Measurements from ENCODE around the gene ANO4. TPM values are rescaled to one million over a fixed set of nuclear protein-coding genes. Genes with fewer than 3 reads are reported as not detected.

Gene ANO4
- total and polyA plus RNA-seq, 9 donors = 1.8 to 13.1 (median 5.6) TPM

DNA sequence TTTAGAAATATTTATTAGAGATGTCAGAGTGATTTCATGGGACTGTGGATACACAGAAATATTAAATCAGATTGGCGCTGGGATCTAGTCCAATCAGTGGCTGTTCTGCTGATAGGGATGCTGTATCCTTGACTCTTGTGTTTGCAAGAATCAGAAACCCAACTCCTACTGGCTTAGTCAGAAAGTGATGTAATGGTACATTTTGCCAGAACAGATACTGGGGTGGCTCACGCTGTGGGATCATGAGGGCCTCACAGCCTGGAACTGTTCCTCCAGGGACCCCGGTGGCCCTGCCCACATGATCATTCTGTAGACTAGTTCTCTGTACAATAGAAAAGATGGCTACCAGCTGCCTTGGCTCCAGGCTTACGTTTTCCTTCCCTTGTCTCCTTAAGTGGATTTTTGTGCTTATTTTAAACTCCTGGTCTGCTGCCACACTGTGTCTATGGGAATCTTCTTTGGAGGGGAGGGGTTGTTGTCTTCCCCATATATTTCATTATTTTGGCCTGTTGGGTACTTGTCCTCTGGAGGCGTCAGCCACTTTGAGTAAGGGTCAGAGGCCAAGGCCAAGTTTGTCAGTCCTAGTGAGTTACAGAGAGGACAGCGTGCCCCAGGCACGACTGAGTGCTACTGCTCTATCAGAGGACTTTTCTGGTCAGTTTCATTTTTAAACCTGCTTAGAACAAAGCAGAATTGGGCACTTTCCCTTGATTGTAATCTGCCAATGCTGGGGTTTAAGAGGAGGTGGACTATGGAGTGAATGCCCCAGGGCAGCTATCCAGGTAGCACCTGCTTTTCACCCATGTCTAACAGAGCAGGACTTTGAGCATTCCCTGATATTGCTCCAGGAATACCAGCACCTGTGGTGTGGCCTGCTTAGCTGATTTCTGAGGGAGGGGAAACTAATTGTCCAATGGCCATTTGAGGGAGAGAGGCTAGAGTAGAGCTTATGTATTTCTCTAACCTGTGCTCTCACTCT lies 251.2 kb downstream of the ANO4 start:
- intact Hi-C loops (cut with DNase I) = no loop called here
- Histone ChIP-seq H3K4me1 (ENCODE audit: insufficient read depth) (peaks cover 15% of the 10 kb centered on the region), H3K36me3 (no peaks in the 10 kb centered on the region), H3K9me3 (no peaks in the 10 kb centered on the region), H3K27ac (peak overlapping the region; percentile 47 to 58), H3K4me3 (no peak overlapping the region), H3K27me3 (no peaks in the 10 kb centered on the region)
- DNase-seq = peak; percentile 46 to 69 (median 65)
- TF ChIP-seq, protein P1, sequence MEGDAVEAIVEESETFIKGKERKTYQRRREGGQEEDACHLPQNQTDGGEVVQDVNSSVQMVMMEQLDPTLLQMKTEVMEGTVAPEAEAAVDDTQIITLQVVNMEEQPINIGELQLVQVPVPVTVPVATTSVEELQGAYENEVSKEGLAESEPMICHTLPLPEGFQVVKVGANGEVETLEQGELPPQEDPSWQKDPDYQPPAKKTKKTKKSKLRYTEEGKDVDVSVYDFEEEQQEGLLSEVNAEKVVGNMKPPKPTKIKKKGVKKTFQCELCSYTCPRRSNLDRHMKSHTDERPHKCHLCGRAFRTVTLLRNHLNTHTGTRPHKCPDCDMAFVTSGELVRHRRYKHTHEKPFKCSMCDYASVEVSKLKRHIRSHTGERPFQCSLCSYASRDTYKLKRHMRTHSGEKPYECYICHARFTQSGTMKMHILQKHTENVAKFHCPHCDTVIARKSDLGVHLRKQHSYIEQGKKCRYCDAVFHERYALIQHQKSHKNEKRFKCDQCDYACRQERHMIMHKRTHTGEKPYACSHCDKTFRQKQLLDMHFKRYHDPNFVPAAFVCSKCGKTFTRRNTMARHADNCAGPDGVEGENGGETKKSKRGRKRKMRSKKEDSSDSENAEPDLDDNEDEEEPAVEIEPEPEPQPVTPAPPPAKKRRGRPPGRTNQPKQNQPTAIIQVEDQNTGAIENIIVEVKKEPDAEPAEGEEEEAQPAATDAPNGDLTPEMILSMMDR (IDR thresholded peaks at IDR 0.05) = no peak
- TF ChIP-seq POLR2A (IDR thresholded peaks at IDR 0.05) (no peak), EP300 (IDR thresholded peaks at IDR 0.05) (no peak)
- 19 to 21% (median 19%) methylated on average over 7 of the region's 7 CpGs for WGBS, 3 donors

DNA sequence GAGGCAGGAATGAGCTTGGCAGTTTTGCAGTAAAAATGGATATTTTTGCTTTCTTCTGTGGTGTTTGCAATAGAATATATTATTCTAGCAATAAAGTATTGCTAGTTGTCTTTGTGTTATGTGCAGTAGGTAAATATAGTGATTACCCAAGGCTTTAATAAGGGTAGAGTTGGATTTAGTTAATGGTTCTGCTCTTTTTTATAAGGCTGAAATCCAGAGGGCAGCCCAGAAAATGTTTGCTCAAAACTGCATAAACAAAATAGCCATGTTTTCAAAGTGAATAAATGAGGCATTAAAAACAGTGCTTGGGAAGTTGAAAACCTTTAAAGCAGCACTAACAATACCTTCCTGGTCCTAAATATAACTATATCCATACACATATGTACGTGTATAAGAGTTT lies 253.1 kb downstream of the ANO4 start:
- no peaks in the 10 kb centered on the region for H3K9me3 ChIP-seq
- intact Hi-C loops (cut with DNase I) = no loop called here

DNA sequence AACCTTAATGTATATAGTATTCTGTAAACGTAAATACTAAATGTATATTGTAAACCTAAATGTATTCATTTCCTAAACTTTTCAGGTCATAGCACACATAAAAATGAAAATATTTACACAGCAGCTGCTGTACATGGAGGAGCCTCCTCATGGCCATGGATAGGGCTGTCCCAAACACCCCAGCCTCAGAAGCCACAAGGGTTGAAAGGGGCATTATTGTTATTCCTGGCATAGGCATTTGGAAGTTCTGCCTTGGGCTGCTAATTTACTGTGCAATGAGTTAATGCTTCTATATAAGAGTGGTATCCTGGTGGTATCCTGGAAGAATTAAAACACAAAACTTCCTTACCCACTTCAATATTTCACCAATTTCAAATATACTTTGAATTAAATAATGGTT lies 256.1 kb downstream of the ANO4 start:
- intact Hi-C loops (cut with DNase I) = no loop called here
- Histone ChIP-seq H3K9me3 (no peaks in the 10 kb centered on the region), H3K27ac (no peak overlapping the region), H3K4me1 (ENCODE audit: insufficient read depth) (peaks cover 12% of the 10 kb centered on the region), H3K27me3 (no peaks in the 10 kb centered on the region), H3K36me3 (no peaks in the 10 kb centered on the region), H3K4me3 (no peak overlapping the region)
- 0 to 3% (median 0%) methylated on average over 1 of the region's 1 CpG for WGBS, 3 donors
- TF ChIP-seq, protein P1 (IDR thresholded peaks at IDR 0.05) = no peak
- no peak for TF ChIP-seq POLR2A (IDR thresholded peaks at IDR 0.05)
- TF ChIP-seq EP300 (IDR thresholded peaks at IDR 0.05) = no peak
- no peak for DNase-seq

More for the DNA sequence above, 253.1 kb downstream of the ANO4 start:
- WGBS, 3 donors = 51 to 75% (median 73%) methylated on average over 1 of the region's 1 CpG
- peaks cover 19% of the 10 kb centered on the region for H3K4me1 ChIP-seq (ENCODE audit: insufficient read depth)
- no peak overlapping the region for H3K4me3 ChIP-seq
- no peaks in the 10 kb centered on the region for H3K27me3 ChIP-seq
- DNase-seq = no peak
- no peak for TF ChIP-seq POLR2A (IDR thresholded peaks at IDR 0.05)
- TF ChIP-seq, protein P1 (IDR thresholded peaks at IDR 0.05) = no peak
- no peak for TF ChIP-seq EP300 (IDR thresholded peaks at IDR 0.05)
- H3K36me3 ChIP-seq = no peaks in the 10 kb centered on the region
- no peak overlapping the region for H3K27ac ChIP-seq

DNA sequence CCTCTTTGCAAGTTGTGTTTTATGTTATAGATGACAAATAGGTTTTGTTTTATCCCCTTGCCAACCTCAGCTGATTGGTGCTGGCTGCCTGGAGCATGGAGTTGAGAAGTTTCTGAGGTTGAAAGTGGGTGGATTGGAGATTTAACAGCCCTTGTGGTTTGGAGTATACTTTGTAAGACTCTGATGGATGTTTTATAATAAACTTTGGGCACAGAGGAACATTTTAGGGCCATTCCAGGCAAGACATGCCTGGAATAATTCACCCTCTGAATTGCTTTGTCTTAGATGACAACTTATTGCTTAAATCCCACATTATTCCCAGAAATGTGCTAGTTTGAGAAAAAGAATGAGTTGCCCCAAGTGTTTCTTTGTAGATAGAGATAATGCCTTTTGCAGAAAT lies 256.6 kb downstream of the ANO4 start:
- peaks cover 10% of the 10 kb centered on the region for H3K4me1 ChIP-seq (ENCODE audit: insufficient read depth)

More for the DNA sequence above, 256.6 kb downstream of the ANO4 start:
- TF ChIP-seq EP300 (IDR thresholded peaks at IDR 0.05) (no peak), POLR2A (IDR thresholded peaks at IDR 0.05) (no peak)
- TF ChIP-seq, protein P1 (IDR thresholded peaks at IDR 0.05) = no peak
- Histone ChIP-seq H3K27ac (no peak overlapping the region), H3K9me3 (no peaks in the 10 kb centered on the region), H3K4me3 (no peak overlapping the region), H3K27me3 (no peaks in the 10 kb centered on the region), H3K36me3 (no peaks in the 10 kb centered on the region)
- no peak for DNase-seq
- intact Hi-C loops (cut with DNase I) = no loop called here

Measured in ovary (tissue), 9 donors.